ENCODE data around the gene DPM3. TPM values are rescaled to one million over a fixed set of nuclear protein-coding genes. Genes with fewer than 3 reads are reported as not detected.

DPM3 gene
- total and polyA plus RNA-seq, 2 experiments from 2014 or later: 13.6 to 71.4 TPM

DNA sequence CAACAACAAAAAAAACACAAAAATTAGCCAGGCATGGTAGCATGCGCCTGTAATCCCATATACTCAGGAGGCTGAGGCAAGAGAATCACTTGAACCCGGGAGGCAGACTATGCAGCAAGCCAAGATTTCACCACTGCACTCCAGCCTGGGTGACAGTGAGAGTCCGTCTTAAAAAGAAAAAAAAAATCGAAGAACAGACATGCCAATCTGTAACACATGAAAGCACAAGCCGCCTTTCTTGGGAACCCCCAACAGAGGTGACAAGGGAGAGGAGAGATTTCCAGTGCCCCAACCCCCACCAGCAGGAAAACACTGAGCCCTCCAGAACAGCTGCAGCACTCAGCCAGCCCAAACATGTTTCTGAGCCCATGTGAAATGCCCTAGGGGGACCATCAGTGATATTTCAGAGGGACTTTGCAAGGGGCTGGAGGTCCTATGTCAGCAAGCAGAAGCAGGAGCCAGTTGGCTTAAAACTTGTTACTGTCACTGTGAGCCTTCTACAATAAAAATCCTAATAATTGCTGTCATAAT lies 26.8 kb downstream of the DPM3 start:
- Mint-ChIP-seq H3K27ac (no peak overlapping the region), H3K36me3 (ENCODE audit: low read depth) (no peaks in the 10 kb centered on the region), H3K4me1 (0 out of 3 replicates have a peak, but pooled peaks cover 2% of the 10 kb centered on the region), H3K4me3 (no peak overlapping the region), H3K27me3 (ENCODE audit: insufficient read depth, low read depth, poor library complexity) (peaks cover 9% of the 10 kb centered on the region), H3K9me3 (no peaks in the 10 kb centered on the region)
- Histone ChIP-seq H2AFZ (peak overlapping the region; percentile 66), H3K9me2 (ENCODE audit: insufficient read depth) (no peaks in the 10 kb centered on the region), H3K27me3 (ENCODE audit: insufficient read depth) (no peaks in the 10 kb centered on the region), H3K4me3 (no peak overlapping the region), H3K4me2 (no peak overlapping the region), H3K27ac (ENCODE audit: low read depth) (no peak overlapping the region), H3K36me3 (ENCODE audit: insufficient read depth) (no peaks in the 10 kb centered on the region), H3K4me1 (ENCODE audit: insufficient read depth) (peaks cover 4% of the 10 kb centered on the region; the same call in 1 of the 2 replicates), H3K79me2 (replicated peaks; ENCODE audit: insufficient read depth) (no peaks in the 10 kb centered on the region), H3F3A (replicated peaks; ENCODE audit: low read depth) (0 out of 2 replicates have a peak, but pooled peaks cover 3% of the 10 kb centered on the region), H4K20me1 (replicated peaks; ENCODE audit: insufficient read depth) (no peaks in the 10 kb centered on the region)
- DNase-seq (ENCODE audit: low spot score) (no peak), ATAC-seq (no peak)
- TF ChIP-seq STAT1 (IDR thresholded peaks at IDR 0.05; ENCODE audit: unreplicated experiment) (no peak), ETS1 (IDR thresholded peaks at IDR 0.05) (no peak), ZNF114 (CRISPR knock-in tag; IDR thresholded peaks at IDR 0.05) (no peak), JUNB (IDR thresholded peaks at IDR 0.05; ENCODE audit: unreplicated experiment) (no peak), CTCF (conservative IDR thresholded peaks at IDR 0.05; ENCODE audit: low read depth in 2 of 2) (no peak), EZH2phosphoT487 (IDR thresholded peaks at IDR 0.05; ENCODE audit: unreplicated experiment) (no peak), POLR2AphosphoS5 (IDR thresholded peaks at IDR 0.05; ENCODE audit: low read depth) (no peak), CREB1 (CRISPR knock-in tag; IDR thresholded peaks at IDR 0.05; ENCODE audit: low read depth) (no peak), EZH2 (IDR thresholded peaks at IDR 0.05; ENCODE audit: low read depth, unreplicated experiment) (no peak), NANOG (IDR thresholded peaks at IDR 0.05; ENCODE audit: borderline replicate concordance) (no peak), ZNF331 (CRISPR knock-in tag; IDR thresholded peaks at IDR 0.05; ENCODE audit: low read depth) (no peak)
- TF ChIP-seq, protein P1, sequence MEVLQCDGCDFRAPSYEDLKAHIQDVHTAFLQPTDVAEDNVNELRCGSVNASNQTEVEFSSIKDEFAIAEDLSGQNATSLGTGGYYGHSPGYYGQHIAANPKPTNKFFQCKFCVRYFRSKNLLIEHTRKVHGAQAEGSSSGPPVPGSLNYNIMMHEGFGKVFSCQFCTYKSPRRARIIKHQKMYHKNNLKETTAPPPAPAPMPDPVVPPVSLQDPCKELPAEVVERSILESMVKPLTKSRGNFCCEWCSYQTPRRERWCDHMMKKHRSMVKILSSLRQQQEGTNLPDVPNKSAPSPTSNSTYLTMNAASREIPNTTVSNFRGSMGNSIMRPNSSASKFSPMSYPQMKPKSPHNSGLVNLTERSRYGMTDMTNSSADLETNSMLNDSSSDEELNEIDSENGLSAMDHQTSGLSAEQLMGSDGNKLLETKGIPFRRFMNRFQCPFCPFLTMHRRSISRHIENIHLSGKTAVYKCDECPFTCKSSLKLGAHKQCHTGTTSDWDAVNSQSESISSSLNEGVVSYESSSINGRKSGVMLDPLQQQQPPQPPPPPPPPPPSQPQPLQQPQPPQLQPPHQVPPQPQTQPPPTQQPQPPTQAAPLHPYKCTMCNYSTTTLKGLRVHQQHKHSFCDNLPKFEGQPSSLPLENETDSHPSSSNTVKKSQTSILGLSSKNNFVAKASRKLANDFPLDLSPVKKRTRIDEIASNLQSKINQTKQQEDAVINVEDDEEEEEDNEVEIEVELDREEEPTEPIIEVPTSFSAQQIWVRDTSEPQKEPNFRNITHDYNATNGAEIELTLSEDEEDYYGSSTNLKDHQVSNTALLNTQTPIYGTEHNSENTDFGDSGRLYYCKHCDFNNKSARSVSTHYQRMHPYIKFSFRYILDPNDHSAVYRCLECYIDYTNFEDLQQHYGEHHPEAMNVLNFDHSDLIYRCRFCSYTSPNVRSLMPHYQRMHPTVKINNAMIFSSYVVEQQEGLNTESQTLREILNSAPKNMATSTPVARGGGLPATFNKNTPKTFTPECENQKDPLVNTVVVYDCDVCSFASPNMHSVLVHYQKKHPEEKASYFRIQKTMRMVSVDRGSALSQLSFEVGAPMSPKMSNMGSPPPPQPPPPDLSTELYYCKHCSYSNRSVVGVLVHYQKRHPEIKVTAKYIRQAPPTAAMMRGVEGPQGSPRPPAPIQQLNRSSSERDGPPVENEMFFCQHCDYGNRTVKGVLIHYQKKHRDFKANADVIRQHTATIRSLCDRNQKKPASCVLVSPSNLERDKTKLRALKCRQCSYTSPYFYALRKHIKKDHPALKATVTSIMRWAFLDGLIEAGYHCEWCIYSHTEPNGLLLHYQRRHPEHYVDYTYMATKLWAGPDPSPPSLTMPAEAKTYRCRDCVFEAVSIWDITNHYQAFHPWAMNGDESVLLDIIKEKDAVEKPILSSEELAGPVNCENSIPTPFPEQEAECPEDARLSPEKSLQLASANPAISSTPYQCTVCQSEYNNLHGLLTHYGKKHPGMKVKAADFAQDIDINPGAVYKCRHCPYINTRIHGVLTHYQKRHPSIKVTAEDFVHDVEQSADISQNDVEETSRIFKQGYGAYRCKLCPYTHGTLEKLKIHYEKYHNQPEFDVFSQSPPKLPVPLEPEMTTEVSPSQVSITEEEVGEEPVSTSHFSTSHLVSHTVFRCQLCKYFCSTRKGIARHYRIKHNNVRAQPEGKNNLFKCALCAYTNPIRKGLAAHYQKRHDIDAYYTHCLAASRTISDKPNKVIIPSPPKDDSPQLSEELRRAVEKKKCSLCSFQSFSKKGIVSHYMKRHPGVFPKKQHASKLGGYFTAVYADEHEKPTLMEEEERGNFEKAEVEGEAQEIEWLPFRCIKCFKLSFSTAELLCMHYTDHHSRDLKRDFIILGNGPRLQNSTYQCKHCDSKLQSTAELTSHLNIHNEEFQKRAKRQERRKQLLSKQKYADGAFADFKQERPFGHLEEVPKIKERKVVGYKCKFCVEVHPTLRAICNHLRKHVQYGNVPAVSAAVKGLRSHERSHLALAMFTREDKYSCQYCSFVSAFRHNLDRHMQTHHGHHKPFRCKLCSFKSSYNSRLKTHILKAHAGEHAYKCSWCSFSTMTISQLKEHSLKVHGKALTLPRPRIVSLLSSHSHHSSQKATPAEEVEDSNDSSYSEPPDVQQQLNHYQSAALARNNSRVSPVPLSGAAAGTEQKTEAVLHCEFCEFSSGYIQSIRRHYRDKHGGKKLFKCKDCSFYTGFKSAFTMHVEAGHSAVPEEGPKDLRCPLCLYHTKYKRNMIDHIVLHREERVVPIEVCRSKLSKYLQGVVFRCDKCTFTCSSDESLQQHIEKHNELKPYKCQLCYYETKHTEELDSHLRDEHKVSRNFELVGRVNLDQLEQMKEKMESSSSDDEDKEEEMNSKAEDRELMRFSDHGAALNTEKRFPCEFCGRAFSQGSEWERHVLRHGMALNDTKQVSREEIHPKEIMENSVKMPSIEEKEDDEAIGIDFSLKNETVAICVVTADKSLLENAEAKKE (CRISPR knock-in tag; IDR thresholded peaks at IDR 0.05): no peak
- TF ChIP-seq, protein P2, sequence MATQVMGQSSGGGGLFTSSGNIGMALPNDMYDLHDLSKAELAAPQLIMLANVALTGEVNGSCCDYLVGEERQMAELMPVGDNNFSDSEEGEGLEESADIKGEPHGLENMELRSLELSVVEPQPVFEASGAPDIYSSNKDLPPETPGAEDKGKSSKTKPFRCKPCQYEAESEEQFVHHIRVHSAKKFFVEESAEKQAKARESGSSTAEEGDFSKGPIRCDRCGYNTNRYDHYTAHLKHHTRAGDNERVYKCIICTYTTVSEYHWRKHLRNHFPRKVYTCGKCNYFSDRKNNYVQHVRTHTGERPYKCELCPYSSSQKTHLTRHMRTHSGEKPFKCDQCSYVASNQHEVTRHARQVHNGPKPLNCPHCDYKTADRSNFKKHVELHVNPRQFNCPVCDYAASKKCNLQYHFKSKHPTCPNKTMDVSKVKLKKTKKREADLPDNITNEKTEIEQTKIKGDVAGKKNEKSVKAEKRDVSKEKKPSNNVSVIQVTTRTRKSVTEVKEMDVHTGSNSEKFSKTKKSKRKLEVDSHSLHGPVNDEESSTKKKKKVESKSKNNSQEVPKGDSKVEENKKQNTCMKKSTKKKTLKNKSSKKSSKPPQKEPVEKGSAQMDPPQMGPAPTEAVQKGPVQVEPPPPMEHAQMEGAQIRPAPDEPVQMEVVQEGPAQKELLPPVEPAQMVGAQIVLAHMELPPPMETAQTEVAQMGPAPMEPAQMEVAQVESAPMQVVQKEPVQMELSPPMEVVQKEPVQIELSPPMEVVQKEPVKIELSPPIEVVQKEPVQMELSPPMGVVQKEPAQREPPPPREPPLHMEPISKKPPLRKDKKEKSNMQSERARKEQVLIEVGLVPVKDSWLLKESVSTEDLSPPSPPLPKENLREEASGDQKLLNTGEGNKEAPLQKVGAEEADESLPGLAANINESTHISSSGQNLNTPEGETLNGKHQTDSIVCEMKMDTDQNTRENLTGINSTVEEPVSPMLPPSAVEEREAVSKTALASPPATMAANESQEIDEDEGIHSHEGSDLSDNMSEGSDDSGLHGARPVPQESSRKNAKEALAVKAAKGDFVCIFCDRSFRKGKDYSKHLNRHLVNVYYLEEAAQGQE (IDR thresholded peaks at IDR 0.05; ENCODE audit: unreplicated experiment): no peak
